ENCODE data around the gene CMC4. TPM values are rescaled to one million over a fixed set of nuclear protein-coding genes. Genes with fewer than 3 reads are reported as not detected.

Gene CMC4
- total and polyA plus RNA-seq, 5 donors from 2014 or later = 3.7 to 22.9 (median 18.8) TPM

DNA sequence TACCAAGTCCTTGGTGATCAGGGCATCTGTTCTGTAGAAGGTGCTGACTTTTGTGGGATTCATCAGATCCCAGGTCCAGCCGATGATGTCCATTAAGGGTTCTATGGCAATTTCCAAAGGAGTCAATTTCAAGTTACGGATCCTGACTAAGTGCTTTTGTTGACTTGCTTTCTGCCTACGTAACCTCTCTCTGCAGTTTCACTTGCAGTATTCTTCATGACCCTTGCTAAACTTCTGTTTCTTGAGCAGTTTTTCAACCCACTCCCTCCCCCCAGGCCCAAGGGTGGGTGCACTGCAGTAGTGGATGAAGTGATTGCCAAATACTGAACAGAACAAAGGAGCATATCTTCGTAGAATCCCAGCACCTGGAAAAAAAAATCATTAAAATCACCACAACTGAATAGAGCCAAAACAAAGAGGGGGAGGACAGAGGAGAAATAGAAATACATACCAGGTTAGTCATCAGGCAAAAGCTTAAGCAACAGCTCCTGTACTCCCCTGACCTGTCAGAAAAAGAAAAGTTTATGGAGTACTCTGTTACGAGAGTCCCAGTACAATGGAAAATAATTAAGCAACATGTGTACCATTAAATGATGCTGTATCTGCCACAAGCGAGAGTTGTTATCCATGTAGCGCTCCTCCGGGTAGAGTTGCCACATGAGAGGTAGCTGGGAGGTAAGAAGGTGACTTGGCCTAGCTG, 5.8 kb downstream of the CMC4 start:
- Mint-ChIP-seq H3K36me3 (no peaks in the 10 kb centered on the region), H3K4me3 (no peak overlapping the region), H3K27ac (no peak overlapping the region), H3K9me3 (no peaks in the 10 kb centered on the region), H3K4me1 (peaks cover 0 to 23% (median 17%) of the 10 kb centered on the region in 4 donors), H3K27me3 (no peaks in the 10 kb centered on the region)
- Histone ChIP-seq H3K4me1 (ENCODE audit: control insufficient read depth, insufficient read depth, low read length, poor library complexity, severe bottlenecking) (peaks cover 9% of the 10 kb centered on the region), H3K9me3 (ENCODE audit: control insufficient read depth in 2 of 2, low read length in 2 of 2) (no peaks in the 10 kb centered on the region), H3K27me3 (ENCODE audit: control insufficient read depth, insufficient read depth, low read length) (no peaks in the 10 kb centered on the region), H3K4me3 (ENCODE audit: low read depth, low read length) (no peak overlapping the region), H3K27ac (ENCODE audit: insufficient read depth, low read length, poor library complexity, severe bottlenecking) (no peak overlapping the region), H3K36me3 (ENCODE audit: control insufficient read depth, insufficient read depth, low read length) (peaks cover 13% of the 10 kb centered on the region)
- DNase-seq (no peak), ATAC-seq (ENCODE audit: low read depth in 2 of 2) (no peak)

DNA sequence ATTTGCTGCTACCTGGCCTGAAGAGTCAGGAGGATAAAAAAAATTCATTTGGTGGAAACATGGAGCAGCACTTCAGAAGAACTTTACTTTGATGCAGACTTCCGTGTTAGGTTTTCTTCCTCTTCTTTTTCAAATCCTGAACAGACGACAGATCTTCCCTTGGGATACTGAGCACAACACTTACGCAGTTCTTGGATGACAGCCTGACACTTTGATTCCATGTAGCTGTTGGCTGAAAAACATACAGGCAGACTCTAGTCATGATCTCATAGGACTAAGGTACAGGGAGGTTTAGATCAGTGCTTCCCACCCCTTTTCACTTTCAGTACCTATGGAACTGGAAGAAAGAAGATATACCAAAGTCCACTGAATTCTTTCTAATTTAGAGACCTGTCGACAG, 9.2 kb downstream of the CMC4 start:
- H3K36me3 ChIP-seq (ENCODE audit: control insufficient read depth, insufficient read depth, low read length) = peaks cover 18% of the 10 kb centered on the region
- H3K27ac ChIP-seq (ENCODE audit: insufficient read depth, low read length, poor library complexity, severe bottlenecking) = no peak overlapping the region
- no peak for ATAC-seq (ENCODE audit: low read depth in 2 of 2)
- H3K4me1 ChIP-seq (ENCODE audit: control insufficient read depth, insufficient read depth, low read length, poor library complexity, severe bottlenecking) = peaks cover 9% of the 10 kb centered on the region
- no peak overlapping the region for H3K4me3 ChIP-seq (ENCODE audit: low read depth, low read length)
- peaks cover 0 to 10% (median 0%) of the 10 kb centered on the region in 4 donors for H3K4me1 Mint-ChIP-seq
- H3K9me3 ChIP-seq (ENCODE audit: control insufficient read depth in 2 of 2, low read length in 2 of 2) = no peaks in the 10 kb centered on the region
- DNase-seq = no peak
- H3K36me3 Mint-ChIP-seq = no peaks in the 10 kb centered on the region
- H3K4me3 Mint-ChIP-seq = no peak overlapping the region
- H3K27me3 ChIP-seq (ENCODE audit: control insufficient read depth, insufficient read depth, low read length) = no peaks in the 10 kb centered on the region
- no peaks in the 10 kb centered on the region for H3K27me3 Mint-ChIP-seq
- no peaks in the 10 kb centered on the region for H3K9me3 Mint-ChIP-seq
- H3K27ac Mint-ChIP-seq = no peak overlapping the region

DNA sequence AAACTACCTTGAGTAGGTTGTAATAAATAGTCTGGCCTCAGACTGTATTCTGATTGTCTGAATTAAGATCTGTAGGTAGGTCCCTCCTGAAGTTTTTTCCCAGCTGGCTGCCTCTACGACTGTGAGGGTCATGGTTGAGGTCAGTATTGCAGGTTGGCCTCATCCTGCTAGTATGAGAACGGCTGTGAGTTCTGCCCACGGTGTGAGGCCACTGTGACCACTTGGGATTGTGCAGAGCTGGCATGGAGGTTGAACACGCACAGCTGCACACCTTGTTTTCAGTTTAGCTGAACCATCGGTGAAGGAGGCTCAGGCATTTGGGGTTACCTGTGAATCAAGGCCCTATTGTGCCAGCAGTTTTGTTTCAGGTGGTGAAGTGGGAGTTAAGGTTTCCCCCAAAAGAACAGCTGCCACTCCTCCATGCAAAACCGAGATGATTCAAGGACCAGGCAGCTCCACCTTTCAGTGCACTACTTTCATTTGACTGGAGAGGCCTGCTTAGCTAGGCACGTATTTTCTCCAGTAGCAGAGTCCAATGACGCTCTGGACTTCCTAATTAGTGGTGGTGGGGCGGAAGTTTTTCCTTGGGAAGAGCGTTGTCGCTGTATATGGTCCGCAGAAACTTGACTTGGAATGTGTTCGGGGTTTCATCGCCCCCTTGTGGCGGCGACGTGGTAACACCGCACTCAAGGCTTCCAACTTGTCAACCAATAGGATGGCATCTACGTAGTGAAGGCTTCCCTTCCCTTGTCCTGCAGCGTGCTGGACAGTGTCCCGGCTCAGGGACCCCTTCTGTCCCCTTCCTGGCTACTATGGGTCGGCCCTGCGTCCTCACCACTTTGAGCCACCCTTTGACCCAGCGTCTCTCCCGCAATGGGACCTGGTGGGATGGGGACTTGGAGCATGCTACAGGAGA, 13.8 kb downstream of the CMC4 start:
- Mint-ChIP-seq H3K9me3 (no peaks in the 10 kb centered on the region), H3K36me3 (peaks cover 6% of the 10 kb centered on the region), H3K4me1 (peaks cover 0 to 16% (median 0%) of the 10 kb centered on the region in 4 donors), H3K4me3 (peak overlapping the region in 3 of 4 donors; percentile 54 to 69 (median 66)), H3K27me3 (no peaks in the 10 kb centered on the region), H3K27ac (peak overlapping the region; percentile 23 to 83 (median 59))
- DNase-seq (peak; percentile 33 to 69 (median 52)), ATAC-seq (ENCODE audit: low read depth in 2 of 2) (peak; percentile 65 to 72)
- peak overlapping the region; percentile 19 for H3K27ac ChIP-seq (ENCODE audit: insufficient read depth, low read length, poor library complexity, severe bottlenecking)
- peaks cover 20% of the 10 kb centered on the region for H3K36me3 ChIP-seq (ENCODE audit: control insufficient read depth, insufficient read depth, low read length)
- H3K4me3 ChIP-seq (ENCODE audit: low read depth, low read length) = peak overlapping the region; percentile 47
- H3K4me1 ChIP-seq (ENCODE audit: control insufficient read depth, insufficient read depth, low read length, poor library complexity, severe bottlenecking) = peaks cover 12% of the 10 kb centered on the region
- H3K9me3 ChIP-seq (ENCODE audit: control insufficient read depth in 2 of 2, low read length in 2 of 2) = no peaks in the 10 kb centered on the region
- no peaks in the 10 kb centered on the region for H3K27me3 ChIP-seq (ENCODE audit: control insufficient read depth, insufficient read depth, low read length)

DNA sequence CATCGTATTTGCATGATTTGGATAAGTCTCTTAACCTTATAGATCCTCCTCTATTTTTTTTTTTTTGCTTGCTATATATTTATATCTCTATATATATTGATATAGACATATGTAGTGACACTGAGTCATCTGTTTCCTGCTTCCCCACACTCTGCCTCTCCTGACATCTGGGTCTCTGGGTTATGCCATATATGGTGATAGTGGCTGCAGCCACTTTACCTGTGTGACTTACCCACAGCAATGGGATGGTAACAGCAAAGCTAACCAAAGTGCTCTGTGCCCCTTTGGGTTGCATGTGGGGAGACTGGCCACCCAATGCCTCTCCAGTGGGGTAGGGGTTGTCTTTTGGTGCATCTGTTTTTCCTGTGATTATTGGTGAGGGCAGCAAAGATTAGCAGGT, 14.5 kb downstream of the CMC4 start:
- DNase-seq (peak in 1 of 3 donors; percentile 29), ATAC-seq (ENCODE audit: low read depth in 2 of 2) (peak; percentile 47 to 53)
- Histone ChIP-seq H3K4me1 (ENCODE audit: control insufficient read depth, insufficient read depth, low read length, poor library complexity, severe bottlenecking) (peaks cover 12% of the 10 kb centered on the region), H3K4me3 (ENCODE audit: low read depth, low read length) (no peak overlapping the region), H3K36me3 (ENCODE audit: control insufficient read depth, insufficient read depth, low read length) (peaks cover 18% of the 10 kb centered on the region), H3K9me3 (ENCODE audit: control insufficient read depth in 2 of 2, low read length in 2 of 2) (no peaks in the 10 kb centered on the region), H3K27me3 (ENCODE audit: control insufficient read depth, insufficient read depth, low read length) (no peaks in the 10 kb centered on the region), H3K27ac (ENCODE audit: insufficient read depth, low read length, poor library complexity, severe bottlenecking) (no peak overlapping the region)
- peaks cover 12% of the 10 kb centered on the region for H3K36me3 Mint-ChIP-seq
- peaks cover 0 to 17% (median 0%) of the 10 kb centered on the region in 4 donors for H3K4me1 Mint-ChIP-seq
- H3K4me3 Mint-ChIP-seq = peak overlapping the region in 2 of 4 donors; percentile 28 to 54
- peak overlapping the region in 2 of 3 donors; percentile 36 to 83 for H3K27ac Mint-ChIP-seq
- H3K27me3 Mint-ChIP-seq = no peaks in the 10 kb centered on the region
- no peaks in the 10 kb centered on the region for H3K9me3 Mint-ChIP-seq

DNA sequence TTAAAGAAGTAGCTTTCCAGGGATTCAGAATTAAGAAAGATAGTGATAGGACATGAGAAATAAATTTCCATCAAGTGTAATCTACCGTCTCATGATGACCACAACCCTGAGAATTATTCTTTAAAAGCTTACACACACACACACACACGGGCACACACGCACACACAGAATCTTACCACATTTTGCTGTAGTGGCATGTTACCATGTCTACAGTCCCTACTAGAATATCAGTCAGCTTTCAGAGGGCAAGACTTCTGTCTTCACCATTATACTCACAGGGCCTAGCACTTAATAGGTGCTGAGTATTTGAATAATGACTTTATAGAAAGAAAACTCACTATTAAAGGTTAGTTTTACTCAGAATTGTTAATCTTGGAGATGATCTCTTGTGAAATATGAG, 15.4 kb downstream of the CMC4 start:
- peaks cover 12% of the 10 kb centered on the region for H3K36me3 Mint-ChIP-seq
- Histone ChIP-seq H3K4me3 (ENCODE audit: low read depth, low read length) (no peak overlapping the region), H3K27me3 (ENCODE audit: control insufficient read depth, insufficient read depth, low read length) (no peaks in the 10 kb centered on the region), H3K4me1 (ENCODE audit: control insufficient read depth, insufficient read depth, low read length, poor library complexity, severe bottlenecking) (peaks cover 12% of the 10 kb centered on the region), H3K9me3 (ENCODE audit: control insufficient read depth in 2 of 2, low read length in 2 of 2) (no peaks in the 10 kb centered on the region), H3K27ac (ENCODE audit: insufficient read depth, low read length, poor library complexity, severe bottlenecking) (no peak overlapping the region), H3K36me3 (ENCODE audit: control insufficient read depth, insufficient read depth, low read length) (peaks cover 17% of the 10 kb centered on the region)
- DNase-seq (no peak), ATAC-seq (ENCODE audit: low read depth in 2 of 2) (no peak)
- H3K4me1 Mint-ChIP-seq = peaks cover 0 to 18% (median 1%) of the 10 kb centered on the region in 4 donors
- no peak overlapping the region for H3K4me3 Mint-ChIP-seq
- no peaks in the 10 kb centered on the region for H3K27me3 Mint-ChIP-seq
- H3K27ac Mint-ChIP-seq = no peak overlapping the region
- no peaks in the 10 kb centered on the region for H3K9me3 Mint-ChIP-seq

DNA sequence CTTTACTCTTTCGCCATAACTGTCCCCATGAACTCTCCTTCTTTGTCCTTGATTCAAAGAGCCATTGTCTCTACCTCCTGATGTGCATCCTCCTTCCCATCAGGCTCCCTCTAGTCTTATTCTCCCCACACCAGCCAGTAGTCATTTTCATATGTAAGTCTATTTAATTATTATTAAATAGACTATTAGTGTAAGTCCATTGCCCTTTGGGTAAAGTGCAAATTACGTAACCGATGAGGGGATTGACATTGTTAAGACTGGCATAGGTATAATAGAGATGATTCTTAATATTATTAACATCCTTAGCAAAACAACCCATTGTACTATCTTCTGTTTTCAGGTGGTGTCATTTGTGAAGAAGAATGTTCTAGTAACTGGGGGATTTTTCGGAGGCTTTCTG, 16.7 kb downstream of the CMC4 start:
- H3K9me3 Mint-ChIP-seq = no peaks in the 10 kb centered on the region
- Histone ChIP-seq H3K27ac (ENCODE audit: insufficient read depth, low read length, poor library complexity, severe bottlenecking) (no peak overlapping the region), H3K4me3 (ENCODE audit: low read depth, low read length) (no peak overlapping the region), H3K36me3 (ENCODE audit: control insufficient read depth, insufficient read depth, low read length) (peaks cover 10% of the 10 kb centered on the region), H3K9me3 (ENCODE audit: control insufficient read depth in 2 of 2, low read length in 2 of 2) (no peaks in the 10 kb centered on the region), H3K27me3 (ENCODE audit: control insufficient read depth, insufficient read depth, low read length) (no peaks in the 10 kb centered on the region), H3K4me1 (ENCODE audit: control insufficient read depth, insufficient read depth, low read length, poor library complexity, severe bottlenecking) (peaks cover 12% of the 10 kb centered on the region)
- no peak overlapping the region for H3K4me3 Mint-ChIP-seq
- peaks cover 0 to 21% (median 2%) of the 10 kb centered on the region in 4 donors for H3K4me1 Mint-ChIP-seq
- DNase-seq (no peak), ATAC-seq (ENCODE audit: low read depth in 2 of 2) (no peak)
- peaks cover 12% of the 10 kb centered on the region for H3K36me3 Mint-ChIP-seq
- H3K27me3 Mint-ChIP-seq = no peaks in the 10 kb centered on the region
- H3K27ac Mint-ChIP-seq = no peak overlapping the region

DNA sequence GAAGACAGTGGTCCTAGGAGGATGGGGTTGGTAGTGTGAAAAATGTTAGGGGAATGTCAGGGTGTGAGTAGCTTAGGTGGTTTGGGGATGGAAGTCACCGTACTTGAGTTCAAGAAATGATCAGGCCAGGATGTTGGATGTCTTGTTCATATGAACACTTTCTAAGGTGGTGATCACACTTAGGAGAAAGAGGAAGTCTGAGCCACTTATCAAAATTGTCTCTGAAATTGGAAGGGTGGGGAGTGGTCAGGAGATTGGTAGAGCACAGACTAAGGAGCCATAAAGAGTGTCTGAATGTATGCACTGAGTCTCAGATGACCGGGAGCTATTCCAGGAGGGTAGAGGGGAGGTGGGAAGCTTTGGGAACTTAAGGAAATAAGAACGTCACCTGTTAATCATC, 17.3 kb downstream of the CMC4 start:
- peaks cover 10% of the 10 kb centered on the region for H3K36me3 ChIP-seq (ENCODE audit: control insufficient read depth, insufficient read depth, low read length)
- no peaks in the 10 kb centered on the region for H3K9me3 ChIP-seq (ENCODE audit: control insufficient read depth in 2 of 2, low read length in 2 of 2)
- H3K4me1 ChIP-seq (ENCODE audit: control insufficient read depth, insufficient read depth, low read length, poor library complexity, severe bottlenecking) = peaks cover 12% of the 10 kb centered on the region
- peaks cover 12% of the 10 kb centered on the region for H3K36me3 Mint-ChIP-seq
- H3K27me3 Mint-ChIP-seq = no peaks in the 10 kb centered on the region
- no peak overlapping the region for H3K27ac ChIP-seq (ENCODE audit: insufficient read depth, low read length, poor library complexity, severe bottlenecking)
- DNase-seq (no peak), ATAC-seq (ENCODE audit: low read depth in 2 of 2) (no peak)
- H3K4me1 Mint-ChIP-seq = peaks cover 0 to 27% (median 5%) of the 10 kb centered on the region in 4 donors
- no peak overlapping the region for H3K4me3 ChIP-seq (ENCODE audit: low read depth, low read length)
- H3K9me3 Mint-ChIP-seq = no peaks in the 10 kb centered on the region
- no peak overlapping the region for H3K4me3 Mint-ChIP-seq
- peak overlapping the region in 2 of 3 donors; percentile 33 to 80 for H3K27ac Mint-ChIP-seq
- H3K27me3 ChIP-seq (ENCODE audit: control insufficient read depth, insufficient read depth, low read length) = no peaks in the 10 kb centered on the region
